ENCODE results near the gene ZNF236.

Gene ZNF236

GRCh38 chr18:76881744-76882143 is 59.4 kb downstream of the ZNF236 start:
- Histone ChIP-seq H3K9ac (ENCODE audit: insufficient read length, low read depth) (no peak overlapping the region), H3K36me3 (ENCODE audit: insufficient read depth, insufficient read length, low read length) (peaks cover 53% of the 10 kb centered on the region), H3K4me3 (ENCODE audit: insufficient read length, low read depth) (no peak overlapping the region), H3K9me3 (ENCODE audit: insufficient read depth, low read length) (no peaks in the 10 kb centered on the region), H3K4me1 (ENCODE audit: insufficient read depth, insufficient read length) (no peaks in the 10 kb centered on the region), H3K27me3 (ENCODE audit: insufficient read depth, insufficient read length) (no peaks in the 10 kb centered on the region)
- TF ChIP-seq YY1 (IDR thresholded peaks at IDR 0.05; ENCODE audit: insufficient read depth, insufficient read length): no peak
- TF ChIP-seq SUZ12 (IDR thresholded peaks at IDR 0.05; ENCODE audit: extremely low read depth, insufficient read depth, insufficient read length): no peak
- no peak for TF ChIP-seq ZNF274 (IDR thresholded peaks at IDR 0.05; ENCODE audit: low read depth, low read length)
- no peak for DNase-seq (ENCODE audit: low read depth, low spot score)

GRCh38 chr18:76882146-76882545 is 59.8 kb downstream of the ZNF236 start:
- Histone ChIP-seq H3K36me3 (ENCODE audit: insufficient read depth, insufficient read length, low read length) (peaks cover 54% of the 10 kb centered on the region), H3K4me1 (ENCODE audit: insufficient read depth, insufficient read length) (no peaks in the 10 kb centered on the region), H3K4me3 (ENCODE audit: insufficient read length, low read depth) (no peak overlapping the region), H3K9me3 (ENCODE audit: insufficient read depth, low read length) (no peaks in the 10 kb centered on the region), H3K27me3 (ENCODE audit: insufficient read depth, insufficient read length) (no peaks in the 10 kb centered on the region), H3K9ac (ENCODE audit: insufficient read length, low read depth) (no peak overlapping the region)
- no peak for TF ChIP-seq YY1 (IDR thresholded peaks at IDR 0.05; ENCODE audit: insufficient read depth, insufficient read length)
- TF ChIP-seq SUZ12 (IDR thresholded peaks at IDR 0.05; ENCODE audit: extremely low read depth, insufficient read depth, insufficient read length): no peak
- no peak for TF ChIP-seq ZNF274 (IDR thresholded peaks at IDR 0.05; ENCODE audit: low read depth, low read length)
- DNase-seq (ENCODE audit: low read depth, low spot score): no peak

GRCh38 chr18:76885001-76885400 is 62.6 kb downstream of the ZNF236 start:
- TF ChIP-seq ZNF274 (IDR thresholded peaks at IDR 0.05; ENCODE audit: low read depth, low read length) (no peak), YY1 (IDR thresholded peaks at IDR 0.05; ENCODE audit: insufficient read depth, insufficient read length) (no peak), SUZ12 (IDR thresholded peaks at IDR 0.05; ENCODE audit: extremely low read depth, insufficient read depth, insufficient read length) (no peak)
- Histone ChIP-seq H3K9me3 (ENCODE audit: insufficient read depth, low read length) (no peaks in the 10 kb centered on the region), H3K4me3 (ENCODE audit: insufficient read length, low read depth) (no peak overlapping the region), H3K36me3 (ENCODE audit: insufficient read depth, insufficient read length, low read length) (peaks cover 69% of the 10 kb centered on the region), H3K4me1 (ENCODE audit: insufficient read depth, insufficient read length) (no peaks in the 10 kb centered on the region), H3K27me3 (ENCODE audit: insufficient read depth, insufficient read length) (no peaks in the 10 kb centered on the region), H3K9ac (ENCODE audit: insufficient read length, low read depth) (no peak overlapping the region)
- no peak for DNase-seq (ENCODE audit: low read depth, low spot score)

GRCh38 chr18:76886112-76886511 is 63.8 kb downstream of the ZNF236 start:
- Histone ChIP-seq H3K9me3 (ENCODE audit: insufficient read depth, low read length) (no peaks in the 10 kb centered on the region), H3K4me1 (ENCODE audit: insufficient read depth, insufficient read length) (no peaks in the 10 kb centered on the region), H3K36me3 (ENCODE audit: insufficient read depth, insufficient read length, low read length) (peaks cover 63% of the 10 kb centered on the region), H3K4me3 (ENCODE audit: insufficient read length, low read depth) (no peak overlapping the region), H3K27me3 (ENCODE audit: insufficient read depth, insufficient read length) (no peaks in the 10 kb centered on the region), H3K9ac (ENCODE audit: insufficient read length, low read depth) (no peak overlapping the region)
- no peak for TF ChIP-seq YY1 (IDR thresholded peaks at IDR 0.05; ENCODE audit: insufficient read depth, insufficient read length)
- no peak for TF ChIP-seq ZNF274 (IDR thresholded peaks at IDR 0.05; ENCODE audit: low read depth, low read length)
- TF ChIP-seq SUZ12 (IDR thresholded peaks at IDR 0.05; ENCODE audit: extremely low read depth, insufficient read depth, insufficient read length): no peak
- no peak for DNase-seq (ENCODE audit: low read depth, low spot score)

GRCh38 chr18:76889091-76889699 is 66.8 kb downstream of the ZNF236 start:
- Histone ChIP-seq H3K27me3 (ENCODE audit: insufficient read depth, insufficient read length) (no peaks in the 10 kb centered on the region), H3K9ac (ENCODE audit: insufficient read length, low read depth) (no peak overlapping the region), H3K4me3 (ENCODE audit: insufficient read length, low read depth) (no peak overlapping the region), H3K36me3 (ENCODE audit: insufficient read depth, insufficient read length, low read length) (peaks cover 46% of the 10 kb centered on the region), H3K4me1 (ENCODE audit: insufficient read depth, insufficient read length) (no peaks in the 10 kb centered on the region), H3K9me3 (ENCODE audit: insufficient read depth, low read length) (no peaks in the 10 kb centered on the region)
- no peak for DNase-seq (ENCODE audit: low read depth, low spot score)
- TF ChIP-seq YY1 (IDR thresholded peaks at IDR 0.05; ENCODE audit: insufficient read depth, insufficient read length): no peak
- TF ChIP-seq ZNF274 (IDR thresholded peaks at IDR 0.05; ENCODE audit: low read depth, low read length): no peak
- TF ChIP-seq SUZ12 (IDR thresholded peaks at IDR 0.05; ENCODE audit: extremely low read depth, insufficient read depth, insufficient read length): no peak

- Histone ChIP-seq H3K4me3 (ENCODE audit: insufficient read length, low read depth) (no peak overlapping the region), H3K9me3 (ENCODE audit: insufficient read depth, low read length) (peaks cover 25% of the 10 kb centered on the region; the same call in 1 of the 2 replicates), H3K36me3 (ENCODE audit: insufficient read depth, insufficient read length, low read length) (peaks cover 53% of the 10 kb centered on the region), H3K4me1 (ENCODE audit: insufficient read depth, insufficient read length) (no peaks in the 10 kb centered on the region), H3K9ac (ENCODE audit: insufficient read length, low read depth) (no peak overlapping the region), H3K27me3 (ENCODE audit: insufficient read depth, insufficient read length) (no peaks in the 10 kb centered on the region)
- no peak for DNase-seq (ENCODE audit: low read depth, low spot score)
- no peak for TF ChIP-seq SUZ12 (IDR thresholded peaks at IDR 0.05; ENCODE audit: extremely low read depth, insufficient read depth, insufficient read length)
- TF ChIP-seq YY1 (IDR thresholded peaks at IDR 0.05; ENCODE audit: insufficient read depth, insufficient read length): no peak
- no peak for TF ChIP-seq ZNF274 (IDR thresholded peaks at IDR 0.05; ENCODE audit: low read depth, low read length)
Observed at GRCh38 chr18:76892832-76893231, 70.5 kb downstream of the ZNF236 start.

GRCh38 chr18:76894566-76895346 is 72.4 kb downstream of the ZNF236 start:
- DNase-seq (ENCODE audit: low read depth, low spot score): no peak
- Histone ChIP-seq H3K36me3 (ENCODE audit: insufficient read depth, insufficient read length, low read length) (peaks cover 53% of the 10 kb centered on the region), H3K9me3 (ENCODE audit: insufficient read depth, low read length) (peaks cover 25% of the 10 kb centered on the region; the same call in 1 of the 2 replicates), H3K27me3 (ENCODE audit: insufficient read depth, insufficient read length) (no peaks in the 10 kb centered on the region), H3K9ac (ENCODE audit: insufficient read length, low read depth) (no peak overlapping the region), H3K4me1 (ENCODE audit: insufficient read depth, insufficient read length) (no peaks in the 10 kb centered on the region), H3K4me3 (ENCODE audit: insufficient read length, low read depth) (no peak overlapping the region)
- no peak for TF ChIP-seq ZNF274 (IDR thresholded peaks at IDR 0.05; ENCODE audit: low read depth, low read length)
- no peak for TF ChIP-seq YY1 (IDR thresholded peaks at IDR 0.05; ENCODE audit: insufficient read depth, insufficient read length)
- TF ChIP-seq SUZ12 (IDR thresholded peaks at IDR 0.05; ENCODE audit: extremely low read depth, insufficient read depth, insufficient read length): no peak

All from NT2/D1 (cell line).